Suprapubic skin (tissue), 4 donors: ENCODE data around the gene MAGI1. TPM values are rescaled to one million over a fixed set of nuclear protein-coding genes. Genes with fewer than 3 reads are reported as not detected.
A peak's percentile ranks its signal among the peaks of the same experiment; 100 is the strongest.

Source experiments
- DNase-seq, 2 donors: peaks; one replicate each; pipeline ENCODE4 v3.0.0-alpha.2; 2019; ENCODE audit warnings: low spot score in 2 of 2
- H3K27ac ChIP-seq: fragments of 200-600 bp; sonication (generic); one replicate; pipeline ENCODE4 v1.5.1; 2019
- H3K27me3 ChIP-seq: fragments of 200-600 bp; sonication (generic); one replicate; pipeline ENCODE4 v1.5.1; 2019
- H3K36me3 ChIP-seq: fragments of 200-600 bp; sonication (generic); one replicate; pipeline ENCODE4 v1.5.1; 2019
- H3K4me1 ChIP-seq: fragments of 200-600 bp; sonication (generic); one replicate; pipeline ENCODE4 v1.5.1; 2019
- H3K4me3 ChIP-seq: fragments of 200-600 bp; sonication (generic); one replicate; pipeline ENCODE4 v1.5.1; 2019; ENCODE audit warnings: mild to moderate bottlenecking
- H3K9me3 ChIP-seq: fragments of 200-600 bp; sonication (generic); one replicate; pipeline ENCODE4 v1.5.1; 2019
- CTCF ChIP-seq, 2 donors: fragments of 200-600 bp in 1 of 2; fragments of 450-650 bp in 1 of 2; sonication (generic) in 1 of 2; IDR thresholded peaks; one replicate each; pipeline ENCODE4 v1.5.1; 2016 to 2019; ENCODE audit warnings: antibody characterized with exemption in 2 of 2, mild to moderate bottlenecking in 1 of 2, moderate library complexity in 1 of 2
- EP300 ChIP-seq: sonication (generic); formaldehyde crosslinking; IDR thresholded peaks from one replicate; pipeline ENCODE4 v1.6.1; 2017; ENCODE audit warnings: antibody characterized with exemption
- POLR2A ChIP-seq, 2 donors: fragments of 450-650 bp; IDR thresholded peaks; one replicate each; pipeline ENCODE4 v1.6.1; 2017; ENCODE audit warnings: antibody characterized with exemption in 2 of 2, mild to moderate bottlenecking in 2 of 2, moderate library complexity in 2 of 2
- POLR2AphosphoS5 ChIP-seq, 3 donors: sonication (generic); formaldehyde crosslinking; IDR thresholded peaks; one replicate each; pipeline ENCODE4 v1.6.1; 2017; ENCODE audit warnings: antibody characterized with exemption in 3 of 3
- WGBS: methylation state at CpG from one replicate; pipeline ENCODE4 v1.1.5; 2018; 5-methylcytosine and 5-hydroxymethylcytosine counted together
- total RNA-seq, 4 donors: library from RNA; depleted of rRNA; stranded (reverse); fragments of >200 nt; gene quantifications; one replicate each; pipeline ENCODE4 v1.1.0, GENCODE V29; 2016

MAGI1 gene
- total RNA-seq, 4 donors from 2014 or later, result 37.9 to 71.5 (median 48.6) TPM

- TF ChIP-seq POLR2AphosphoS5 (IDR thresholded peaks at IDR 0.05) (no peak), POLR2A (IDR thresholded peaks at IDR 0.05) (no peak), CTCF (IDR thresholded peaks at IDR 0.05) (no peak), EP300 (no peak)
- 62% methylated on average over 3 of the region's 3 CpGs for WGBS
- H3K9me3 ChIP-seq, result no peaks in the 10 kb centered on the region
- no peak overlapping the region for H3K4me3 ChIP-seq
- DNase-seq, result no peak
- no peak overlapping the region for H3K27ac ChIP-seq
- H3K4me1 ChIP-seq, result peaks cover 17% of the 10 kb centered on the region
- H3K36me3 ChIP-seq, result no peaks in the 10 kb centered on the region
- no peaks in the 10 kb centered on the region for H3K27me3 ChIP-seq
Measured at GRCh38 chr3:66023738-66024385, 14.9 kb downstream of the MAGI1 start.

GRCh38 chr3:66023229-66023628 lies 15.5 kb downstream of the MAGI1 start:
- H3K4me1 ChIP-seq, result peaks cover 23% of the 10 kb centered on the region
- H3K36me3 ChIP-seq, result no peaks in the 10 kb centered on the region
- 51% methylated on average over 2 of the region's 2 CpGs for WGBS
- H3K27me3 ChIP-seq, result no peaks in the 10 kb centered on the region
- TF ChIP-seq EP300 (no peak), CTCF (IDR thresholded peaks at IDR 0.05) (no peak), POLR2A (IDR thresholded peaks at IDR 0.05) (no peak), POLR2AphosphoS5 (IDR thresholded peaks at IDR 0.05) (no peak)
- no peaks in the 10 kb centered on the region for H3K9me3 ChIP-seq
- DNase-seq, result no peak
- H3K27ac ChIP-seq, result no peak overlapping the region
- H3K4me3 ChIP-seq, result no peak overlapping the region

- H3K27ac ChIP-seq, result no peak overlapping the region
- peaks cover 34% of the 10 kb centered on the region for H3K4me1 ChIP-seq
Measured at GRCh38 chr3:66021731-66022131, 17.0 kb downstream of the MAGI1 start.

GRCh38 chr3:66019896-66020295 lies 18.8 kb downstream of the MAGI1 start:
- Histone ChIP-seq H3K4me3 (no peak overlapping the region), H3K27me3 (no peaks in the 10 kb centered on the region), H3K36me3 (no peaks in the 10 kb centered on the region), H3K27ac (no peak overlapping the region), H3K4me1 (peaks cover 34% of the 10 kb centered on the region), H3K9me3 (no peaks in the 10 kb centered on the region)
- no peak for TF ChIP-seq CTCF (IDR thresholded peaks at IDR 0.05)
- 61% methylated on average over 4 of the region's 8 CpGs for WGBS
- no peak for DNase-seq

More at GRCh38 chr3:66021731-66022131, 17.0 kb downstream of the MAGI1 start:
- Histone ChIP-seq H3K27me3 (no peaks in the 10 kb centered on the region), H3K36me3 (no peaks in the 10 kb centered on the region), H3K4me3 (no peak overlapping the region), H3K9me3 (no peaks in the 10 kb centered on the region)
- no peak for TF ChIP-seq CTCF (IDR thresholded peaks at IDR 0.05)
- TF ChIP-seq EP300, result no peak
- no peak for TF ChIP-seq POLR2AphosphoS5 (IDR thresholded peaks at IDR 0.05)
- no peak for TF ChIP-seq POLR2A (IDR thresholded peaks at IDR 0.05)
- WGBS, result 60% methylated on average over 4 of the region's 4 CpGs
- no peak for DNase-seq

- Histone ChIP-seq H3K36me3 (no peaks in the 10 kb centered on the region), H3K4me3 (no peak overlapping the region), H3K27ac (peak overlapping the region; percentile 15), H3K4me1 (peaks cover 31% of the 10 kb centered on the region), H3K27me3 (no peaks in the 10 kb centered on the region), H3K9me3 (no peaks in the 10 kb centered on the region)
- 63% methylated on average over 8 of the region's 8 CpGs for WGBS
- DNase-seq, result no peak
- TF ChIP-seq CTCF (IDR thresholded peaks at IDR 0.05) (no peak), POLR2AphosphoS5 (IDR thresholded peaks at IDR 0.05) (no peak)
Measured at GRCh38 chr3:66018057-66019033, 20.4 kb downstream of the MAGI1 start.
